Body of pancreas (tissue), 4 donors: ENCODE results near the gene NUP210. TPM values are rescaled to one million over a fixed set of nuclear protein-coding genes. Genes with fewer than 3 reads are reported as not detected.

ENCODE experiments used
- ATAC-seq: fragments of 150-250 bp; one replicate; pipeline ENCODE4 v1.9.1; 2016
- DNase-seq, 4 donors: peaks; one replicate each; pipeline ENCODE4 v3.0.0-alpha.2; 2019
- H3K27ac ChIP-seq, 4 donors: fragments of 200-600 bp; sonication (generic); 1 replicate in 3 of 4; 2 replicates in 1 of 4; pipeline versions ENCODE4 v1.5.1 to v1.6.1; 2016 to 2019; ENCODE audit warnings: mild to moderate bottlenecking in 1 of 4, mixed read lengths in 1 of 4, moderate library complexity in 1 of 4
- H3K27me3 ChIP-seq, 2 donors: fragments of 200-600 bp; sonication (generic); one replicate each; pipeline ENCODE4 v1.6.0; 2016; ENCODE audit warnings: mild to moderate bottlenecking in 1 of 2
- H3K36me3 ChIP-seq, 2 donors: fragments of 200-600 bp; sonication (generic); replicated peaks in 1 of 2; 2 replicates each; pipeline ENCODE4 v1.5.1; 2016; ENCODE audit warnings: low read depth in 2 of 2; ENCODE audit not compliant: insufficient read depth in 1 of 2
- H3K4me1 ChIP-seq: fragments of 200-600 bp; sonication (generic); one replicate; pipeline ENCODE4 v1.6.0; 2016
- H3K4me3 ChIP-seq, 2 donors: fragments of 200-600 bp; sonication (generic); 1 replicate in 1 of 2; 2 replicates in 1 of 2; pipeline ENCODE4 v1.5.1; 2016 to 2019
- H3K9me3 ChIP-seq, 3 donors: fragments of 200-600 bp; sonication (generic); 1 replicate in 2 of 3; 2 replicates in 1 of 3; pipeline ENCODE4 v1.5.1; 2016
- CTCF ChIP-seq, 7 experiments: fragments of 450-650 bp in 4 of 7; fragments of 200-600 bp in 3 of 7; sonication (generic) in 3 of 7; IDR thresholded peaks; one replicate each; pipeline ENCODE4 v1.5.1; 2016 to 2019; ENCODE audit warnings: antibody characterized with exemption in 7 of 7
- POLR2A ChIP-seq, 3 donors: fragments of 450-650 bp; IDR thresholded peaks; one replicate each; pipeline ENCODE4 v1.6.1; 2016; ENCODE audit warnings: antibody characterized with exemption in 3 of 3, mild to moderate bottlenecking in 2 of 3
- WGBS, 2 donors: methylation state at CpG; one replicate each; pipeline ENCODE4 v1.1.5; 2017; 5-methylcytosine and 5-hydroxymethylcytosine counted together
- intact Hi-C: fragments of 100-400 bp; cut with DNase I; formaldehyde crosslinking; loops from one replicate; pipeline ENCODE4 v1.15.1; 2023
- total RNA-seq, 2 donors: library from RNA; depleted of rRNA; stranded (reverse); fragments of >200 nt; gene quantifications; one replicate each; pipeline ENCODE4 v1.1.0, GENCODE V29; 2016

Gene NUP210
- total RNA-seq, 2 donors from 2014 or later, result 16.3 to 19.1 TPM

- WGBS, 2 donors, result 82 to 100% methylated on average over 3 to 12 of the region's 13 CpGs
- TF ChIP-seq POLR2A (IDR thresholded peaks at IDR 0.05) (no peak), CTCF (IDR thresholded peaks at IDR 0.05) (no peak)
- Histone ChIP-seq H3K36me3 (peaks cover 0 to 21% of the 10 kb centered on the region in 2 donors), H3K9me3 (no peaks in the 10 kb centered on the region), H3K27ac (no peak overlapping the region), H3K4me3 (no peak overlapping the region), H3K4me1 (no peaks in the 10 kb centered on the region), H3K27me3 (no peaks in the 10 kb centered on the region)
- DNase-seq, result no peak
- intact Hi-C loops, result no loop called here
- ATAC-seq, result no peak
Measured at GRCh38 chr3:13353936-13354542, 66.1 kb downstream of the NUP210 start.

- 40 to 80% methylated on average over 1 to 5 of the region's 5 CpGs for WGBS, 2 donors
- intact Hi-C loops, result no loop called here
- ATAC-seq (no peak), DNase-seq (no peak)
- H3K9me3 ChIP-seq, result no peaks in the 10 kb centered on the region
- no peaks in the 10 kb centered on the region for H3K27me3 ChIP-seq
- no peaks in the 10 kb centered on the region for H3K4me1 ChIP-seq
- H3K4me3 ChIP-seq, result no peak overlapping the region
- H3K36me3 ChIP-seq, result peaks cover 0 to 19% of the 10 kb centered on the region in 2 donors
- TF ChIP-seq CTCF (IDR thresholded peaks at IDR 0.05) (no peak), POLR2A (IDR thresholded peaks at IDR 0.05) (no peak)
- H3K27ac ChIP-seq, result no peak overlapping the region
Measured at GRCh38 chr3:13353506-13353905, 66.6 kb downstream of the NUP210 start.

GRCh38 chr3:13352621-13353131, 67.4 kb downstream of the NUP210 start:
- no peak overlapping the region for H3K27ac ChIP-seq
- intact Hi-C loops, result no loop called here
- WGBS, 2 donors, result 69 to 80% methylated on average over 5 to 7 of the region's 7 CpGs
- no peaks in the 10 kb centered on the region for H3K27me3 ChIP-seq
- H3K4me3 ChIP-seq, result no peak overlapping the region
- ATAC-seq (no peak), DNase-seq (no peak)
- peaks cover 0 to 15% of the 10 kb centered on the region in 2 donors for H3K36me3 ChIP-seq
- TF ChIP-seq CTCF (IDR thresholded peaks at IDR 0.05), result no peak
- TF ChIP-seq POLR2A (IDR thresholded peaks at IDR 0.05), result no peak
- no peaks in the 10 kb centered on the region for H3K4me1 ChIP-seq
- no peaks in the 10 kb centered on the region for H3K9me3 ChIP-seq

GRCh38 chr3:13349823-13350222, 70.3 kb downstream of the NUP210 start:
- no peaks in the 10 kb centered on the region for H3K4me1 ChIP-seq
- H3K27me3 ChIP-seq, result no peaks in the 10 kb centered on the region
- H3K36me3 ChIP-seq, result peaks cover 0 to 9% of the 10 kb centered on the region in 2 donors
- no peak for DNase-seq
- intact Hi-C loops, result no loop called here
- H3K4me3 ChIP-seq, result no peak overlapping the region
- no peak for ATAC-seq
- no peaks in the 10 kb centered on the region for H3K9me3 ChIP-seq
- TF ChIP-seq POLR2A (IDR thresholded peaks at IDR 0.05) (no peak), CTCF (IDR thresholded peaks at IDR 0.05) (no peak)
- 85 to 98% methylated on average over 3 of the region's 3 CpGs for WGBS, 2 donors
- H3K27ac ChIP-seq, result no peak overlapping the region
